Smooth muscle cell (in vitro differentiated cells): ENCODE data around the gene DOCK8. TPM values are rescaled to one million over a fixed set of nuclear protein-coding genes. Genes with fewer than 3 reads are reported as not detected.
A peak's percentile ranks its signal among the peaks of the same experiment; 100 is the strongest.

ENCODE experiments used
- DNase-seq: peaks from one replicate; lab custom pipeline; 2025; ENCODE audit not compliant: unreplicated experiment; lab: John Stamatoyannopoulos, UW
- H2AFZ ChIP-seq: fragments of 200-600 bp; sonication (generic); 2 replicates; pipeline ENCODE4 v1.6.0; 2016; ENCODE audit warnings: antibody characterized with exemption, low read depth, mild to moderate bottlenecking
- H3F3A ChIP-seq: fragments of 200-600 bp; sonication (generic); 2 replicates; pipeline ENCODE4 v1.6.0; 2017; ENCODE audit warnings: antibody characterized with exemption, low read depth
- H3K27ac ChIP-seq: fragments of 200-600 bp; sonication (generic); 2 replicates; pipeline ENCODE4 v1.5.1; 2016; ENCODE audit warnings: low read depth, mild to moderate bottlenecking
- H3K27me3 ChIP-seq: fragments of 200-600 bp; sonication (generic); 2 replicates; pipeline ENCODE4 v1.6.1; 2016; ENCODE audit warnings: low read depth, mild to moderate bottlenecking
- H3K36me3 ChIP-seq: fragments of 200-600 bp; sonication (generic); 2 replicates; pipeline ENCODE4 v1.5.1; 2016; ENCODE audit warnings: low read depth
- H3K4me1 ChIP-seq: fragments of 200-600 bp; sonication (generic); 2 replicates; pipeline ENCODE4 v1.5.1; 2016; ENCODE audit warnings: low read depth
- H3K4me2 ChIP-seq: fragments of 200-600 bp; sonication (generic); 2 replicates; pipeline ENCODE4 v1.6.0; 2016; ENCODE audit warnings: mild to moderate bottlenecking
- H3K4me3 ChIP-seq: fragments of 200-600 bp; sonication (generic); 2 replicates; pipeline ENCODE4 v1.5.1; 2016; ENCODE audit warnings: mild to moderate bottlenecking
- H3K79me2 ChIP-seq: fragments of 200-600 bp; sonication (generic); 2 replicates; pipeline ENCODE4 v1.6.0; 2016; ENCODE audit warnings: low read depth, mild to moderate bottlenecking
- H3K9ac ChIP-seq: fragments of 200-600 bp; sonication (generic); 2 replicates; pipeline ENCODE4 v1.6.0; 2016; ENCODE audit warnings: low read depth
- H3K9me3 ChIP-seq: fragments of 200-600 bp; sonication (generic); replicated peaks from 2 replicates; pipeline ENCODE4 v1.5.1; 2016; ENCODE audit warnings: low read depth
- H4K20me1 ChIP-seq: fragments of 200-600 bp; sonication (generic); 2 replicates; pipeline ENCODE4 v1.6.0; 2016; ENCODE audit warnings: low read depth
- WGBS: methylation state at CpG from one replicate; pipeline ENCODE4 v1.1.7; 2016; ENCODE audit warnings: low lambda C conversion rate; 5-methylcytosine and 5-hydroxymethylcytosine counted together
- polyA plus RNA-seq: library from polyadenylated mRNA; unstranded; fragments of >200 nt; fragmentation: Nextera tagmentation; extraction: Ambion mirVana; gene quantifications from 2 replicates; pipeline ENCODE4 v1.2.1, GENCODE V29; 2016
- total RNA-seq: library from RNA; depleted of rRNA; stranded (reverse); fragments of >200 nt; gene quantifications from 2 replicates; pipeline ENCODE4 v1.2.3, GENCODE V29; 2014
- TF ChIP-seq, protein P1 (sequence below): fragments of 200-600 bp; sonication (generic); IDR thresholded peaks from 2 replicates; pipeline ENCODE4 v1.5.1; 2017; ENCODE audit warnings: borderline replicate concordance, mild to moderate bottlenecking, antibody characterized with exemption; ENCODE audit not compliant: insufficient read depth, poor library complexity, severe bottlenecking

Gene DOCK8
- total and polyA plus RNA-seq, 2 experiments from 2014 or later: 0.18 to 4.9 TPM

DNA sequence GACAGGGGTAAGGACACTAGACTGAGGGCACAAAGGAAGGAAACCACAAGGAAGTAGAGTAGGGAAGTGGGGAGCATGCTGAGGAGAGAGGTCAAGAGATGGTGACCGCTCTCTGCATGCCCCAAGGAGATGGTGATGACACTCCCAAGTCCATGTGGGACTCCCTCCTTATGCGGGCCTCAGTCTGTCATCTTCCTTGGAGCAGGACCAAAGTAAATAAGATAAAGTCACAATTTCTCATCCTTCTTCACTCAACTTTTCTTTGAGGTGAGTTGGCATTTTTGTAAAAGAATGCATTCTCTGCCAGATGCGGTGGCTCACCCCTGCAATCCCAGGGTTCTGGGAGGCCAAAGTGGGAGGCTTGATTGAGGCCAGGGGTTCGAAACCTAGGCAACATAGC, 256.7 kb downstream of the DOCK8 start:
- TF ChIP-seq, protein P1, sequence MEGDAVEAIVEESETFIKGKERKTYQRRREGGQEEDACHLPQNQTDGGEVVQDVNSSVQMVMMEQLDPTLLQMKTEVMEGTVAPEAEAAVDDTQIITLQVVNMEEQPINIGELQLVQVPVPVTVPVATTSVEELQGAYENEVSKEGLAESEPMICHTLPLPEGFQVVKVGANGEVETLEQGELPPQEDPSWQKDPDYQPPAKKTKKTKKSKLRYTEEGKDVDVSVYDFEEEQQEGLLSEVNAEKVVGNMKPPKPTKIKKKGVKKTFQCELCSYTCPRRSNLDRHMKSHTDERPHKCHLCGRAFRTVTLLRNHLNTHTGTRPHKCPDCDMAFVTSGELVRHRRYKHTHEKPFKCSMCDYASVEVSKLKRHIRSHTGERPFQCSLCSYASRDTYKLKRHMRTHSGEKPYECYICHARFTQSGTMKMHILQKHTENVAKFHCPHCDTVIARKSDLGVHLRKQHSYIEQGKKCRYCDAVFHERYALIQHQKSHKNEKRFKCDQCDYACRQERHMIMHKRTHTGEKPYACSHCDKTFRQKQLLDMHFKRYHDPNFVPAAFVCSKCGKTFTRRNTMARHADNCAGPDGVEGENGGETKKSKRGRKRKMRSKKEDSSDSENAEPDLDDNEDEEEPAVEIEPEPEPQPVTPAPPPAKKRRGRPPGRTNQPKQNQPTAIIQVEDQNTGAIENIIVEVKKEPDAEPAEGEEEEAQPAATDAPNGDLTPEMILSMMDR: no peak
- no peaks in the 10 kb centered on the region for H3K36me3 ChIP-seq
- peaks cover 6% of the 10 kb centered on the region for H3K4me1 ChIP-seq
- 98% methylated on average over 4 of the region's 4 CpGs for WGBS
- H3K9me3 ChIP-seq: no peaks in the 10 kb centered on the region
- H2AFZ ChIP-seq: no peak overlapping the region
- H3F3A ChIP-seq: no peaks in the 10 kb centered on the region
- H3K4me3 ChIP-seq: no peak overlapping the region
- no peaks in the 10 kb centered on the region for H4K20me1 ChIP-seq
- H3K27ac ChIP-seq: no peak overlapping the region
- no peaks in the 10 kb centered on the region for H3K79me2 ChIP-seq
- no peak overlapping the region for H3K9ac ChIP-seq
- H3K4me2 ChIP-seq: peak overlapping the region; percentile 91
- no peak for DNase-seq
- no peaks in the 10 kb centered on the region for H3K27me3 ChIP-seq

DNA sequence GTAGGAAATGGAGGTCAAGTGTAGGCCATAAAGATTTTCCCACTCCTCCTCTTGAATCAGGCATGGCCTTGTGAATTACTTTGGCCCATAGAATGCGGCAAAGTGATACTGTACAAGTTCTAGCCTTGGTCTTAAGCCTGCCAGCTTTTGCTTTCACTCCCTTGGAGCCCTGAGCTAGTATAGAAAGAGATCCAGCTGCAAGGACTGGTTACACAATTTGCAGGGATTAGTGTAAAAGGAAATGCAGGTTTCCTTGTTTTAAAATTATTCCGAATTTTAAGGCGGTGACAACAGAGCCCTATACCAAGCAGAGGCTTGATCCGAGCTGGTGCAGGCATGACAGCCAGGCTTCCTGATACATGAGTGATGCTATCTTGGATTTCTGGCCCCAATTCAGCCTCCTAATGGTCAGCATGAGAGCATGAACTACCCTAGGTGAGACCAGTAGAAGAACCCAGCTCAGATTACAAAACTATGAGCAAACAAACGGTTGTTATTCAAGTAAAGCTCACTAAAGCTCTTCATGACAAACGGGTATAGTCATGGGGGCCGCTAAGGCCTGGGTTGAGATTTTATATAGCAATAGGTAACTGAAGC, 257.9 kb downstream of the DOCK8 start:
- Histone ChIP-seq H3K27me3 (no peaks in the 10 kb centered on the region), H3F3A (no peaks in the 10 kb centered on the region), H4K20me1 (no peaks in the 10 kb centered on the region), H3K27ac (no peak overlapping the region), H3K79me2 (no peaks in the 10 kb centered on the region), H2AFZ (no peak overlapping the region), H3K4me1 (peaks cover 6% of the 10 kb centered on the region), H3K9ac (no peak overlapping the region), H3K9me3 (no peaks in the 10 kb centered on the region), H3K4me2 (no peak overlapping the region), H3K4me3 (no peak overlapping the region), H3K36me3 (no peaks in the 10 kb centered on the region)
- WGBS: 88% methylated on average over 7 of the region's 7 CpGs
- DNase-seq: no peak
- TF ChIP-seq, protein P1: no peak

DNA sequence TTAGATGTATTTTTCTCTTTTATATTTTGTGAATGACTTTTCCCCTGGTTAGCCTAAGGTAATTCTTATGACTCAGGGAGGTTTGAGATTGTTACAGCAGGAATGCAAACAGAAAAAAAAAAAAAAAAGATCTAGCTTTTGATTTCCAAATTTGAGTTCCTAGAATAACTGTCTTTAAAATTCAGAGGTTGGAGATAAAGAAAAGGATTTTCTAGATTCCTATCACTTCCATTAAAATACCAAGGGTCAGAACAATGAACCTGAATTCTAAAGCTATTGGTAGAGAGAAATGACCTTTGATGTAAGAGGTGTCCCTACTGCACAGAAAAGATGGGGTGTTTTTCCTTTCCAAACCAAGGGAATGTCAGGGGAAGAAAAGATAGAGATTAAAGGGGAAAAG, 262.5 kb downstream of the DOCK8 start:
- H3K36me3 ChIP-seq: no peaks in the 10 kb centered on the region
- H3K79me2 ChIP-seq: no peaks in the 10 kb centered on the region
- no peak overlapping the region for H2AFZ ChIP-seq
- no peak overlapping the region for H3K4me3 ChIP-seq
- TF ChIP-seq, protein P1: no peak
- no peak overlapping the region for H3K4me2 ChIP-seq
- no peaks in the 10 kb centered on the region for H3K9me3 ChIP-seq
- DNase-seq: no peak
- no peaks in the 10 kb centered on the region for H3F3A ChIP-seq
- H3K27me3 ChIP-seq: no peaks in the 10 kb centered on the region
- H3K27ac ChIP-seq: no peak overlapping the region
- H3K9ac ChIP-seq: no peak overlapping the region
- no peaks in the 10 kb centered on the region for H3K4me1 ChIP-seq
- H4K20me1 ChIP-seq: no peaks in the 10 kb centered on the region

DNA sequence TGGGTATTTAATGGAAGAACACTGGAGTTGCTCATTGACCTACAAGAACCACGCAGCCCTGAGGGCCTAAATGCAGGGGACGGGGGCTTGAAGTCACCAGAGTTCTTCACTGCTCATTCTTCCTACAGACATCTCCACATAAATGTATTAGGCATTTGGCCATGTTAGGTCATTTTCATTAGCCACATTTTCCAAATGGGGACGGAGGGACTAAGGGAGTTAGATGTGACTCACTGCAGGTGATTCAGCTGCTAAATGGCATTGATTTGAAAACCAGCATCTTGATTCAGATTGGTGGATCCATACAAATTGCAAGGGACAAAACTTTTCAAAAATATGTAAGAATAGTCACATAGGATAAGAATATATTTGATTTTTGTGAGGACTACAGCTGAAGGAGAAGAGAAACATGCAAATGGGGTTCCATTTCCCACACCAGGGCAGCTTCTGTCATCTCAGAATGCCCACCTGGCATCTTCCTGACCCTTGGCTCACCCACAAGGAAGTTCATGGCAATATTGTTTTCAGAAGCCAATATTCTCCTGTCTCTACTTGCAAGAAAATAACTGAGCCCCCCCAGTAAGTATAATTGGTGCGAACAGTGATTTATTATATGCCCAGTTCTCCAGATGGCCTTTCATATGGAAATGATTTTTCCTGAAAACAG, 264.8 kb downstream of the DOCK8 start:
- TF ChIP-seq, protein P1: no peak
- H3K27ac ChIP-seq: no peak overlapping the region
- no peak overlapping the region for H3K4me3 ChIP-seq
- H3K9me3 ChIP-seq: no peaks in the 10 kb centered on the region
- no peak overlapping the region for H3K9ac ChIP-seq
- H3K4me2 ChIP-seq: no peak overlapping the region
- no peak for DNase-seq
- no peak overlapping the region for H2AFZ ChIP-seq
- H3K79me2 ChIP-seq: no peaks in the 10 kb centered on the region
- H3K27me3 ChIP-seq: no peaks in the 10 kb centered on the region
- H3F3A ChIP-seq: no peaks in the 10 kb centered on the region
- no peaks in the 10 kb centered on the region for H4K20me1 ChIP-seq
- no peaks in the 10 kb centered on the region for H3K4me1 ChIP-seq
- H3K36me3 ChIP-seq: no peaks in the 10 kb centered on the region
- 45% methylated on average over 4 of the region's 4 CpGs for WGBS
